GM21423 (cell line): ENCODE results near the gene ASB11.
"Not testable (repeated sequence)": the region's sequence is repeated elsewhere in the genome, so short reads cannot be mapped to it uniquely, and the experiment has no call there.

Experiments
- ATAC-seq: cut with Tn5 transposase; IDR thresholded peaks from one replicate; pipeline ENCODE4 v1.9.1; 2021; ENCODE audit warnings: mild to moderate bottlenecking, moderate library complexity; ENCODE audit not compliant: unreplicated experiment

The ASB11 gene

GRCh38 chrX:15310117-15310516 lies 5.3 kb downstream of the ASB11 start:
- ATAC-seq, result no peak

- ATAC-seq, result not testable (repeated sequence)
Observed at GRCh38 chrX:15305899-15306298, 9.5 kb downstream of the ASB11 start.

GRCh38 chrX:15301924-15302323 lies 13.5 kb downstream of the ASB11 start:
- peak; percentile 76 for ATAC-seq

GRCh38 chrX:15299941-15300851 lies 15.2 kb downstream of the ASB11 start:
- ATAC-seq, result no peak

GRCh38 chrX:15298780-15299179 lies 16.7 kb downstream of the ASB11 start:
- ATAC-seq, result no peak

- no peak for ATAC-seq
Observed at GRCh38 chrX:15298201-15298600, 17.2 kb downstream of the ASB11 start.

GRCh38 chrX:15293451-15293850 lies 22.0 kb downstream of the ASB11 start:
- ATAC-seq, result no peak

GRCh38 chrX:15292861-15293260 lies 22.6 kb downstream of the ASB11 start:
- no peak for ATAC-seq

- ATAC-seq, result no peak
Observed at GRCh38 chrX:15277604-15278003, 37.8 kb downstream of the ASB11 start.

GRCh38 chrX:15274946-15275345 lies 40.5 kb downstream of the ASB11 start:
- ATAC-seq, result no peak

GRCh38 chrX:15273275-15273674 lies 42.2 kb downstream of the ASB11 start:
- not testable (repeated sequence) for ATAC-seq

GRCh38 chrX:15271757-15272156 lies 43.7 kb downstream of the ASB11 start:
- no peak for ATAC-seq

- ATAC-seq, result peak; percentile 64
Observed at GRCh38 chrX:15269618-15270521, 45.6 kb downstream of the ASB11 start, which contains the start of gene ASB9. Gene ASB9, minus strand, starts transcription at chrX:15270083. Its CDS starts 209 bp downstream, at chrX:15269874.

GRCh38 chrX:15269120-15269519 lies 46.3 kb downstream of the ASB11 start:
- ATAC-seq, result no peak

GRCh38 chrX:15254852-15255251 lies 60.6 kb downstream of the ASB11 start:
- no peak for ATAC-seq

- ATAC-seq, result no peak
Observed at GRCh38 chrX:15245896-15246295, 69.5 kb downstream of the ASB11 start.

GRCh38 chrX:15244421-15244820 lies 71.0 kb downstream of the ASB11 start:
- no peak for ATAC-seq

GRCh38 chrX:15242899-15243555 lies 72.4 kb downstream of the ASB11 start:
- ATAC-seq, result no peak

- ATAC-seq, result no peak
Observed at GRCh38 chrX:15241301-15241700, 74.1 kb downstream of the ASB11 start.

GRCh38 chrX:15240414-15240813 lies 75.0 kb downstream of the ASB11 start:
- ATAC-seq, result no peak

- no peak for ATAC-seq
Observed at GRCh38 chrX:15236146-15236545, 79.3 kb downstream of the ASB11 start.
